WTC11 (cell line): ENCODE results near the gene CAPN12. TPM values are rescaled to one million over a fixed set of nuclear protein-coding genes. Genes with fewer than 3 reads are reported as not detected.

Experiments
- ATAC-seq: fragments of 200-7000 bp; cut with Tn5 transposase; 2 replicates; pipeline ENCODE4 v1.10.0; 2021; ENCODE audit warnings: mild to moderate bottlenecking, moderate library complexity
- CTCF ChIA-PET: fragments of 300-600 bp; sonication (Branson Sonifier 250); formaldehyde crosslinking; loops from one replicate; lab custom pipeline; 2021; ENCODE audit warnings: antibody characterized with exemption; lab: Charles Lee
- POLR2A ChIA-PET: fragments of 350-600 bp; sonication (Branson Sonifier 250); formaldehyde crosslinking; loops from one replicate; lab custom pipeline; 2021; ENCODE audit warnings: antibody characterized with exemption; lab: Charles Lee
- DNase-seq: peaks from one replicate; pipeline ENCODE4 v3.0.0; 2021; ENCODE audit warnings: low spot score
- H3K27ac Mint-ChIP-seq: 2 replicates; pipeline ENCODE4 v1.8.0; 2021; ENCODE audit warnings: mixed read lengths
- H3K27me3 Mint-ChIP-seq: 2 replicates; pipeline ENCODE4 v1.8.0; 2021; ENCODE audit warnings: low read depth, mild to moderate bottlenecking, moderate library complexity, mixed read lengths
- H3K36me3 Mint-ChIP-seq: 2 replicates; pipeline ENCODE4 v1.8.0; 2021; ENCODE audit warnings: mixed read lengths
- H3K4me1 Mint-ChIP-seq: 2 replicates; pipeline ENCODE4 v1.8.0; 2022; ENCODE audit warnings: mixed read lengths
- H3K4me3 Mint-ChIP-seq: 2 replicates; pipeline ENCODE4 v1.8.0; 2021; ENCODE audit warnings: mild to moderate bottlenecking, moderate library complexity, mixed read lengths
- H3K9me3 Mint-ChIP-seq: 2 replicates; pipeline ENCODE4 v1.8.0; 2021; ENCODE audit warnings: mixed read lengths
- ARID4B ChIP-seq: sonication (generic); formaldehyde crosslinking; IDR thresholded peaks from 2 replicates; pipeline ENCODE4 v1.8.0; 2023; ENCODE audit warnings: missing genetic modification reagents, mild to moderate bottlenecking, borderline replicate concordance
- CDX4 ChIP-seq: fragments of 250-450 bp; sonication (Bioruptor Pico); IDR thresholded peaks from 2 replicates; pipeline ENCODE4 v1.9.0; 2021; ENCODE audit warnings: moderate library complexity, mild to moderate bottlenecking, inconsistent platforms, borderline replicate concordance
- E2F5 ChIP-seq: sonication (generic); formaldehyde crosslinking; IDR thresholded peaks from 2 replicates; pipeline ENCODE4 v1.8.1; 2022; ENCODE audit warnings: mild to moderate bottlenecking, moderate library complexity, missing genetic modification reagents
- ERG ChIP-seq: fragments of 250-450 bp; sonication (Bioruptor Pico); IDR thresholded peaks from 2 replicates; pipeline ENCODE4 v1.8.0; 2021; ENCODE audit warnings: mild to moderate bottlenecking
- FOXJ3 ChIP-seq: sonication (generic); formaldehyde crosslinking; IDR thresholded peaks from 2 replicates; pipeline ENCODE4 v1.9.0; 2021; ENCODE audit warnings: missing genetic modification reagents, mild to moderate bottlenecking, borderline replicate concordance
- FOXP4 ChIP-seq: sonication (generic); formaldehyde crosslinking; IDR thresholded peaks from 2 replicates; pipeline ENCODE4 v1.8.0; 2022; ENCODE audit warnings: mild to moderate bottlenecking, missing genetic modification reagents
- HMGXB4 ChIP-seq: sonication (generic); formaldehyde crosslinking; IDR thresholded peaks from 2 replicates; pipeline ENCODE4 v1.8.1; 2023; ENCODE audit warnings: mild to moderate bottlenecking, moderate library complexity, missing genetic modification reagents
- JAZF1 ChIP-seq: fragments of 250-450 bp; sonication (Bioruptor Pico); IDR thresholded peaks from 2 replicates; pipeline ENCODE4 v1.9.0; 2021; ENCODE audit warnings: moderate library complexity, mild to moderate bottlenecking, inconsistent platforms
- KAT7 ChIP-seq: sonication (generic); formaldehyde crosslinking; IDR thresholded peaks from 2 replicates; pipeline ENCODE4 v1.8.1; 2023; ENCODE audit warnings: missing genetic modification reagents, mild to moderate bottlenecking, borderline replicate concordance
- MYBL2 ChIP-seq: sonication (generic); formaldehyde crosslinking; IDR thresholded peaks from 2 replicates; pipeline ENCODE4 v1.8.1; 2023; ENCODE audit warnings: mild to moderate bottlenecking, moderate library complexity, missing genetic modification reagents
- NFE2L1 ChIP-seq: sonication (generic); formaldehyde crosslinking; IDR thresholded peaks from 2 replicates; pipeline ENCODE4 v1.8.1; 2023; ENCODE audit warnings: missing genetic modification reagents
- PRDM15 ChIP-seq: sonication (generic); formaldehyde crosslinking; IDR thresholded peaks from 2 replicates; pipeline ENCODE4 v1.8.0; 2022; ENCODE audit warnings: missing genetic modification reagents
- PRRX2 ChIP-seq: fragments of 250-450 bp; sonication (Bioruptor Pico); IDR thresholded peaks from 2 replicates; pipeline ENCODE4 v1.8.0; 2021; ENCODE audit warnings: mild to moderate bottlenecking
- TP53 ChIP-seq: sonication (generic); formaldehyde crosslinking; IDR thresholded peaks from 2 replicates; pipeline ENCODE4 v1.8.1; 2023; ENCODE audit warnings: mild to moderate bottlenecking, missing genetic modification reagents
- USF1 ChIP-seq: sonication (generic); formaldehyde crosslinking; IDR thresholded peaks from 2 replicates; pipeline ENCODE4 v1.8.0; 2022; ENCODE audit warnings: mild to moderate bottlenecking, missing genetic modification reagents
- ZNF317 ChIP-seq: sonication (generic); formaldehyde crosslinking; IDR thresholded peaks from 2 replicates; pipeline ENCODE4 v1.8.1; 2023; ENCODE audit warnings: low read depth, mild to moderate bottlenecking, moderate library complexity, missing genetic modification reagents, borderline replicate concordance
- ZNF423 ChIP-seq: fragments of 250-450 bp; sonication (Bioruptor Pico); IDR thresholded peaks from 2 replicates; pipeline ENCODE4 v2.1.2; 2022; ENCODE audit warnings: mild to moderate bottlenecking, moderate library complexity
- ZNF671 ChIP-seq: fragments of 250-450 bp; sonication (Bioruptor Pico); IDR thresholded peaks from 2 replicates; pipeline ENCODE4 v1.8.0; 2021; ENCODE audit warnings: mild to moderate bottlenecking
- total RNA-seq: library from RNA; stranded (reverse); gene quantifications from 3 replicates; pipeline ENCODE4 v1.2.3, GENCODE V29; 2021

CAPN12 gene
- total RNA-seq, 1 experiment from 2014 or later: 9.6 TPM

- no peak for TF ChIP-seq ARID4B (CRISPR knock-in tag)
Measured at GRCh38 chr19:38692458-38693379, 51.6 kb downstream of the CAPN12 start (continued).

- no peak overlapping the region for H3K4me3 Mint-ChIP-seq
- TF ChIP-seq TP53 (CRISPR knock-in tag): no peak
- TF ChIP-seq CDX4 (CRISPR knock-in tag): no peak
- no peak for TF ChIP-seq NFE2L1 (CRISPR knock-in tag)
- TF ChIP-seq PRDM15 (CRISPR knock-in tag): no peak
- TF ChIP-seq MYBL2: no peak
- no peak for TF ChIP-seq ERG (CRISPR knock-in tag)
- no peak for TF ChIP-seq PRRX2 (CRISPR knock-in tag)
- TF ChIP-seq ZNF671 (CRISPR knock-in tag): no peak
- no peak for TF ChIP-seq ZNF423
- no peak for TF ChIP-seq JAZF1
- TF ChIP-seq ZNF317 (CRISPR knock-in tag): no peak
- no peak for TF ChIP-seq USF1
- TF ChIP-seq KAT7: no peak
- TF ChIP-seq E2F5: no peak
- no peak for TF ChIP-seq FOXP4 (CRISPR knock-in tag)
- TF ChIP-seq FOXJ3 (CRISPR knock-in tag): no peak
- no peak for TF ChIP-seq HMGXB4 (CRISPR knock-in tag)
Measured at GRCh38 chr19:38691938-38692457, 52.3 kb downstream of the CAPN12 start.

More at GRCh38 chr19:38691938-38692457, 52.3 kb downstream of the CAPN12 start:
- H3K4me1 Mint-ChIP-seq: peaks cover 80% of the 10 kb centered on the region
- ChIA-PET CTCF (interaction anchor here (1.0 to 1.3 kb wide), 3 partner anchors 21 to 289 kb away, joined by 3 to 6 read pairs (median 4); partner anchors contain the start of gene FAM98C), POLR2A (interaction anchor here (1.1 to 1.2 kb wide), 2 partner anchors 25 to 45 kb away, joined by 4 to 6 read pairs; partner anchors contain the start of gene ACTN4)
- peaks cover 21% of the 10 kb centered on the region for H3K36me3 Mint-ChIP-seq
- peak overlapping the region; percentile 93 for H3K27ac Mint-ChIP-seq
- H3K27me3 Mint-ChIP-seq: no peaks in the 10 kb centered on the region
- H3K9me3 Mint-ChIP-seq: no peaks in the 10 kb centered on the region; the same call in 1 of the 2 replicates
- ATAC-seq (no peak), DNase-seq (no peak)
